HG03103 (cell line): ENCODE results near the gene KRT5.

ENCODE experiments used
- ATAC-seq: cut with Tn5 transposase; IDR thresholded peaks from one replicate; pipeline ENCODE4 v1.9.1; 2021; ENCODE audit warnings: low read depth; ENCODE audit not compliant: unreplicated experiment

KRT5 gene

GRCh38 chr12:52519826-52520662 lies at the start of gene KRT5:
Gene KRT5 (minus strand): TSS chr12:52520394. CDS start chr12:52520296, 98 bp downstream.
- ATAC-seq, result no peak

- ATAC-seq, result no peak
These were observed 47.9 kb upstream of the KRT5 start for GRCh38 chr12:52568111-52568510.

DNA sequence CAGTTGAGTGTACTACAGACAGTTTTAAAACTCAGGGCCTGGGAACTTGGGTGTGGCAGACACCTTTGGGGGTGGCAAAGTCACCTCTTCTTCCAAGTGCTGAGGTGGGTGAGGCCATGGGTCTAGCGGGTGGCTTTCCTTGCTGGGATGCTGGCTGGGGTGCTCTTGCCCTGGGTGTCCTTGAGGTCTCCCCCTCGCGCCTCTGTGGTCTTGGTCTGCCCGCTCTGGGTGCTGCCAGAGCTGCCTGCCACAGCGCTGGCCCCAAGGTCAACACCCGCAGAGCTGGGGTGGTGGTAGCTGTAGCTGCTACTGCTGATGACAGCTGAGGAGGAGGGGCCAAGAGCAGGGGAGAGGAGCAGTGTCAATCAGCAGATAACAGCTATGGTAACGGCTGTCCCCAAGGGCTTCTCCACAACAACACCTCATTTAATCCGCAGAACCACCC lies 46.7 kb upstream of the KRT5 start:
- ATAC-seq, result no peak

- ATAC-seq, result no peak
These were observed 44.4 kb upstream of the KRT5 start for GRCh38 chr12:52564582-52564981.

DNA sequence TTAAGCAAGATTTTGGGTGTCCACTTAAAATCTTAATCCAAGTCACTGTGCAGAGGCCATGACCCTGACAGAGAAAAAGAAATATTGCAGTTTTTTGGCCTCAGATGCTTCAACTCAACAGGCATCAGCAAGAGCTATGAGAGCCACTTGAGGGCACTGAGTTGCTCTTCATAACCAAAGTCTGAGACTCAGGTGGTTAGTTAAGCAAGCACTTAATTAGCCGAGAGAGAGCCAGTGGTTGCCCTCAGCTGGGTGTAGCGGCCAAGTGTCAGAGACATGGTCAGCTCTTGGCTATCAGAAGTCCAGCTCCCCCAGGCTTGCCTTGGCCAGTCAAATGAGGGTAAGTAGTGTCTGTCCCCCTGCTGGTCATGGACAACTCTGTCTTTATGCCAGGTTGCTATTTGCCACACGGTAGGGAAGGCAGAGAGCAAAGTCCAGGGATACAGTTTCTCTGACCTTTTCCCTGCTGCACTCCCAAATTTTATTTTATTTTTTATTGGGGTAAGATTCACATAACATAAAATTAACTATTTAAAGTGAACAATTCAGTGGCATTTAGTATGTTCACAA lies 41.8 kb upstream of the KRT5 start:
- no peak for ATAC-seq

DNA sequence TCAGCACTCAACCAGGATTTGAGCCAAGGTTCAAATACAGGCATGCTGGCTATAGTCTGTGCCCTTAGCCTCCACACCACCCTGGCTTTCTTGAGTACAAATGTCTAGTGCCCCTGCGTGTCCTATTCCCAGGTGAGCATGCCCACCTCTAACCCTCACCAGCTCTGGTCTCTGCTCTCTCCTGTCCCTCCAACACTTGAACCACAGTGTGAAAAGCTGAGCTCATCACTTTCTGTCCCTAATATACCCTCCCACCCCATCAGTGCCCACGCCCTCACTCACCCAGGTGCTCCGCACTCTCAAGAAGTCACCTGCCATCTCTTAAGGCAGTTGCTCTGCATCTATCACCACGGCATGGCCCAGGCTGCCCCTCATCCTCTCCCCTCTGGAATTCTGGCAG lies 39.8 kb upstream of the KRT5 start:
- ATAC-seq, result no peak

DNA sequence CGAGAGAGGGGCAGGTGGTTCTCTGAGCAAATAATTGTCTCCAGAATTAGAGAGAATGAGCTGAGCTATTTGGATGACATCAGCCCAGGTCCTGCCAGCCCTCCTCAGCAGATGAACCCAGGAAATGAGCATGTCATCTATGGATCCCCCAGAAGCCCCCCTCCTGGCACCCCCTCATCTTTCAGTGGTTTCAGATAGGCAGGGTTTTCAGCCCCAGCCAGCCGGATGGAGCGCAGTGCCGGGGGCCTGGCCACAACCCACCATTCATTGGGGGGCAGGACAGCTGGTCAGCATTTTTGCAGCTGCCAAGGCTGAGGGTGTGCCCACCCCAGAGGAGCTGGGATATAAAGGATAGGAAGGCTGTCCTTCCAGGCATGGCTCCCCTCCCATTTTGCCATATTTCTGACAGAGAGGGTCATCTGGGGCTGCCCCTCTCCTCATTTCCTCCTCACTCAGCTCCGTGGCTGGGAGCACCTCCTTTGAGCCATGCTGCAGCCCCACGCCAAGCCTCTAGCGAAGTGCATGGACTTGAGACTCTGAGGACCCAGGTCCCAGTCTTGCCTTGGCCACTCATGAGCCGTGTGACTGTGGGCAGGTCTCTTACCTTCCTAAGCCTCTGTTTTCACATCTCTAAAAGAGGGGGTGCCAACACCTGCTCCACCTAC lies 38.7 kb upstream of the KRT5 start:
- no peak for ATAC-seq

DNA sequence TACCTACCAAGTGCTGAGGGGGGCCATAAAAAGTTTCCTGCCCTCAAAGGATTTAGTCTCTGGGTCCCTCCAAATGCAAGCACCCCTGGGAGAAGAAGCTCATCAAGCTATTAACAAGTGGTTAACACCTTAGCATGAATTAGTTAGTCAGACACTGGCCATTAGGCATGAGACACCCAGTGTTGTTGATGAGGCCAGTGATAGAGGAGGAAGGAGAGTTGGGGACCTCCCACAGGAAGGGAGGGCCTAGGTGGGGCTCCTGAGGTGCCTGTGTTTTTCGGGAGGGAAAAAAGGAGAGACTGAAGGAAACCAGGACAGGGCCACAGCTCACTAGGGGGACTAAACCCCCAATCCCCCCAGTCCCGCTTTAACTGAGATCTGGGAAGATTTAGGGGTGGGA lies 37.3 kb upstream of the KRT5 start:
- ATAC-seq, result no peak

- ATAC-seq, result no peak
These were observed 35.4 kb upstream of the KRT5 start for GRCh38 chr12:52555577-52555976.

- no peak for ATAC-seq
These were observed 32.5 kb upstream of the KRT5 start, which contains the start of gene KRT71 for GRCh38 chr12:52552681-52553195. Gene KRT71 (minus strand): TSS chr12:52553145. CDS start chr12:52553077, 68 bp downstream.

GRCh38 chr12:52552055-52552454 lies 31.9 kb upstream of the KRT5 start:
- ATAC-seq, result no peak

DNA sequence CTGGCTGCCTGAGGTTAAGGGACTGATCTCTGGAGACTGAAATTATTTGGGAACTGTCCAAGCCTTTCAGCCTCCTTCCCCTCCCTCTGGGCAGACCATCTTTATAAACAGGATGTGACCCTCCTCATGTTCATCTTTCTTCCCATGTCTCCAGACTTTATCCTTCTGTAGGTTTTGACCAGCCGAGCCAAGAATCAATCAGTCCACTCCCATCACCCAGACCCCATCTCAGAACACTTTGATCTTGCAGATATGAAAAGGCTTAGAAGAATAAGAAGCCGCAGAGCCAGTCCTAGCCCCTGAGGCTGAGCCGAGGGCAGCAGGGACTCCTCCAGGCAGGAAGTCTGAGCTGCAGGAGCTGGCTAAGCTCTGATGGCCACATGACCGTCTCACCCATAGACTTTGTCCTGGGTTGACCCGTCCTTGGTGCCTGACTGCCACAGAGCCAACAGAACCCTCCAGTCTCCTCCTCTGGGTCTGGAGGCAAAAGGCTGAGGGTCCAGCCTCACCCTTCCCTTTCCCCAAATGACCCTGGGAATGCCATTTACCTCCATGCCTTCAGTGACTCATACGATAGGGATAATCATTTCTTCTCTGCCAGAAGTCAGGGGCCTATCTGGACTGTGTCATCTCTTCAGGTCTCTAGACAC lies 31.1 kb upstream of the KRT5 start:
- ATAC-seq, result no peak

- ATAC-seq, result no peak
These were observed 25.9 kb upstream of the KRT5 start for GRCh38 chr12:52546126-52546525.

GRCh38 chr12:52543985-52544883 lies 24.0 kb upstream of the KRT5 start:
- ATAC-seq, result no peak

- ATAC-seq, result no peak
These were observed 22.7 kb upstream of the KRT5 start for GRCh38 chr12:52542785-52543318.

DNA sequence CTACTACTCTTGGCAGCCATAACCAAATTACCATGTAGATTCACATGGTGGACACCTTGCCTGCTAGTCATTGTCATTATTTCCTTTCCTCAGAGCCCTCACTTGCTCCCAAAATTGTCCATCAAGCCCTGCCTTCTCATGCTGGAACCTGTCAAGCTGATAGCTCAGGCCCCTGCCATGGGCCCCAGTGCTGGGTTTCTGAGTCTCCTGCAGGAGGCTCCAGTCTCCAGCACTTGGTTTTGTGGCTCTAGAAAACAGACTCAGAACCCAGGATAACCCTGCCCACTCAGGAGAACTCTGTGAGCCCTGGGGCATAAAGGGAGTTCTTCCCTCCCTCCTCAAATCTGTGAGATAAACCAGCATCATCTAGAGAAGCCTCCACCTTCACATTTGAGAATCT lies 22.0 kb upstream of the KRT5 start:
- ATAC-seq, result no peak

DNA sequence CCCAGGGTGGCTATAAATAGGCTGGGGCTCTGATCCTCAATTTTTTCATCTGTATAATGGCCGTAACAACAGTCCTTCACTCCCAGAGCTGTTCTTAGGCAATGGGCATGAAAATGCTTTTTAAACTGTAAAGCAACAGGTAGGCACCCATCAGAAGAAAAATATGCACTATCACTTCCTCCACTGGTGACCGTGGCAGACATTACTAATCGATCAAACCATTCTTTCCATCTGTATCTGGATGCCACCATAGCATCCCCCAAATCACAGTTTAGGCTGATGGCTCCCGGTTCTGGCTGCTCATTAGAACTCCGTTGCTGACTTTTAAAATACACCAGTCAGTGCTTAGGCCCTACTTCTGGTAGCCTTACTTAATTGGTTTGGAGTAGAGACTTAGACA lies 21.5 kb upstream of the KRT5 start:
- ATAC-seq, result no peak

GRCh38 chr12:52540531-52540930 lies 20.3 kb upstream of the KRT5 start:
- no peak for ATAC-seq

DNA sequence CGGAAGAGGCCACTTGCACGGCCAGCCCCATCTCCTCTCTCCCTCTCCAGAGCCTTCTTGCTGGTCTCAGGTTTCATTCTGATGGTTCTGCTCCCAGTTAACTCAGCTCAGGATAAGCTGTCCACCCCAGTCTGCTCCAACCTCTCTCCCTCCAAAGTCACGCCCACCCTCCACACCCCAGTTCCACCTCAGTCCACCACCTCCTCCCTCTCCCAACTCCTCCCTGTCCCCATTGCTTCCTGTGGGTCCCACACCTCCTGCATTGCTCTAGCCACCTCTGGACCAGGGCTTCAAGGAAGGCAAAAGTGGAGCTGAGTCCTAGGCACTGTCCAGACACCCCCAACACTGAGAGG lies 19.6 kb upstream of the KRT5 start:
- ATAC-seq, result no peak
